HG03135 (cell line): ENCODE results near the gene ZNF439.
A peak's percentile ranks its signal among the peaks of the same experiment; 100 is the strongest.
"Not testable (repeated sequence)": the region's sequence is repeated elsewhere in the genome, so short reads cannot be mapped to it uniquely, and the experiment has no call there.

Experiments
- ATAC-seq: cut with Tn5 transposase; IDR thresholded peaks from one replicate; pipeline ENCODE4 v1.9.1; 2021; ENCODE audit warnings: mild to moderate bottlenecking, moderate library complexity; ENCODE audit not compliant: unreplicated experiment

ZNF439 gene

DNA sequence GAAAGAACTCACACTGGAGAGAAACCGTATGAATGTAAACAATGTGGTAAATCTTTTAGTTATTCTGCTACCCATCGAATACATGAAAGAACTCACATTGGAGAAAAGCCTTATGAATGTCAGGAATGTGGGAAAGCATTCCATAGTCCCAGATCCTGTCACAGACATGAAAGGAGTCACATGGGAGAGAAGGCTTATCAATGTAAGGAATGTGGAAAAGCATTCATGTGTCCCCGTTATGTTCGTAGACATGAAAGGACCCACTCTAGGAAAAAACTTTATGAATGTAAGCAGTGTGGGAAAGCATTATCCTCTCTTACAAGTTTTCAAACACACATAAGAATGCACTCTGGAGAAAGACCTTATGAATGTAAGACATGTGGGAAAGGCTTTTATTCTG lies 19.2 kb downstream of the ZNF439 start:
- ATAC-seq: not testable (repeated sequence)

DNA sequence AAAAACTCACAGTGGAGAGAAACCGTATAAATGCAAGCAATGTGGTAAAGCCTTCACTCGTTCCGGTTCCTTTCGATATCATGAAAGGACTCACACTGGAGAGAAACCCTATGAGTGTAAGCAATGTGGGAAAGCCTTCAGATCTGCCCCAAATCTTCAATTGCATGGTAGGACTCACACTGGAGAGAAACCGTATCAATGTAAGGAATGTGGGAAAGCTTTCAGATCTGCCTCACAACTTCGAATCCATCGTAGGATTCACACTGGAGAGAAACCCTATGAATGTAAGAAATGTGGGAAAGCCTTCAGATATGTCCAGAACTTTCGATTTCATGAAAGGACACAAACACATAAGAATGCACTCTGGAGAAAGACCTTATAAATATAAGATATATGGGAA lies 19.7 kb downstream of the ZNF439 start:
- no peak for ATAC-seq

DNA sequence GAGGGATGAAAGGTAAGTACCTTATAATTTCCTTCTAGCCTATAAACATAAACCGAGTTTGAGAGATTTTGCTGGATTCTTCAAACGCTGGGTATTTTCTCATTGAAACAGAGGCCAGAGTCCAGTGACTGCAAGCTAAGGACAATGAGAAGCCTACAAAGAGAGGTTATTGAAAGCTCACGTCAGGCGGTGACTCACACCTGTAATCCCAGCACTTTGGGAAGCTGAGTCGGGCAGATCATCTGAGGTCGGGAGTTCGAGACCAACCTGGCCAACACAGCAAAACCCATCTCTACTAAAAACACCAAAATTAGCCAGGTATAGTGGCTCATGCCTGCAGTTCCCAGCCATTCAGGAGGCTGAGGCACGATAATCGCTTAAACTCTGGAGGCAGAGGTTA lies 24.1 kb downstream of the ZNF439 start:
- ATAC-seq: no peak

DNA sequence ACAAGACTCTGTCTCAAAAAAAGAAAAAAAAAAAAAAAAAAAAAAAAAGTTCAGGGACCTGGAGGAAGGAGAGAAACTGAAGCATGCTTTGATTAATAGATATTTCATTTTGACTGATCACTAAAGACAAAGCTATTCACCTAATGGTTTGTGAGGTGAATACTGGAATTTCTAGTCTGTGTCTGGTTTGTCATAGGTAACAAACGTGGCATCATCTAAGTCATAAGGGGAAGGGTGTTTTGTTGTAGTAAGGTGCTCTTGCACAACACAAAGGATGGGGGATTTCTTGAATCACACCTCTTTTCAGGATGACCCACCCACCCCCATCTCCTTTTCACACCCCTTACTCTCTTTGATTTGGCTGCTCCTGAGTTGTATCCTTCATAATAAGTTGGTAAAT lies 25.2 kb downstream of the ZNF439 start:
- no peak for ATAC-seq

DNA sequence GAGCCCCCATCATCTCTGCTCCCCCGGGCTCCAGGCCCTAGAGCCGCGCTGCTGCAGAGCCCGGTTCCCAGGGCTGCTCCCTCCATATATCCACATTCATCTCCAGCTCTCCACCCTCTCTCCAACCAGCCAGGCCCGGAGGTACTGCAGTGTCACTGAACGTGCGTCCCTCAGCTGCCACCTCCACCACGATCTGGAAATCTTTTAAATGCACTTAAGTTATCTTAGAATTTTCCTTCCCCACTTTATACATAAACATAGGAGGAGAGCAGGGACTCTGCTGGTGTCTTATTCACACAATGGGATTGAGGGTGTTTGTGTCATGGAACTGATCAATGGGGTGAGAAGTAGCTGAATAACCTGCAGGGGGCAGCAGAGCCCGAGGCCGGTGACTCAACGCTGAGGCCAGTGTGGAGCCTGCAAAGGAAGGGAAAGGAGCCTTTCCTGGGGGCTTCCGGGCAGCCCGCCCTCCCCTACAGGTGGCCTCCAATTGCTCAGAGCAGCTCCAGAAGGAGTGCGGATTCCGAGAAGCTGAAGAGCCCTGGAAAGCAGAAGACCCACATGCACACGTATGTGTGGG lies 31.3 kb downstream of the ZNF439 start:
- not testable (repeated sequence) for ATAC-seq

DNA sequence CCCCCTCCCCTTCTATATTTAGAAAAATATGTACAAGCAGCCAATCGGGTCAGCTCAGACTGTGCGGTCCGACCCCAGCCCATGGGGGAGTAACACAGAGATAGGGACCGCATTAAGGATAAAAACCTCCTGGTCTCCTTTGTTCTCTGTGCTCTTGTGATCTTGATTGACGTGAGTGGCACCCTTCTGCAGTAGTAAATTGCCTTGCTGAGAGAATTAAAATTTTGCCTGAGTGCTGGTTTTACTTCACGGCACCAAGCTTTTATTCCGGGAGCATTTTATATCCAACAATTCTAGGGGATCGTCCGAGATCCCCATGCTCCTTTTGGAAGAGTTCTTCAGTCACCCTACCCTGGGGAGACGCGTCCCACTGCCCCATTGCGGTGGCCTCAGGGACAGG lies 32.1 kb downstream of the ZNF439 start:
- ATAC-seq: no peak

DNA sequence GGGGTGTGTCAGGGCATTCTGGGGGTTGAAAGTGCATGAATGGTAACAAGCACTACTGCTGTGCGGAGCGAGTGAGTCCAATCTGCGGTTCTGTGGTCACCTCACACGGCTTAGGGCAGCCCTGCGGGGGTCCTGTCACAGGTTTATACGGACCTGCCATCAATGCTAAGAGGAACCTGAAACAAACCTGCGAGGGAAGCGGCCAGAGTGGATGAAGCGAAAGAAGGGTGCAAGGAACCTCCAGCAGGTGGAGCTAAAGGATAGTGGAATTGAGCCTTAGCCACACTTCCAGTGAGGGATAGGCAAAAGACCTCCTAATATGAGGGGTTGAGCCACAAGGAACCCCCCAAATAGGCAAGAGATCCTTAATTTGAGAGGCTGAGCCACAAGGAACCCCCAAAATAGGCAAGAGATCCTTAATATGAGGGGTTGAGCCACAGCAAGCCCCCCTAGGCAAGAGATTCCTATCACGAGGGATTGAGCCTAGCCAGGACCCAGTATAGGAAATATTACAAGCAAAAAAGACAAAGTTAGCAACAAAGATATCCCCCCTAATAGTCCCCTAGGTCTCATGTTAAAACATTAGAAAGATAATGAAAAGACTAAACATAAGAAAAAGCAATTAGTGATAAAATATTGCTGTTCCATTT lies 32.8 kb downstream of the ZNF439 start:
- ATAC-seq: no peak

DNA sequence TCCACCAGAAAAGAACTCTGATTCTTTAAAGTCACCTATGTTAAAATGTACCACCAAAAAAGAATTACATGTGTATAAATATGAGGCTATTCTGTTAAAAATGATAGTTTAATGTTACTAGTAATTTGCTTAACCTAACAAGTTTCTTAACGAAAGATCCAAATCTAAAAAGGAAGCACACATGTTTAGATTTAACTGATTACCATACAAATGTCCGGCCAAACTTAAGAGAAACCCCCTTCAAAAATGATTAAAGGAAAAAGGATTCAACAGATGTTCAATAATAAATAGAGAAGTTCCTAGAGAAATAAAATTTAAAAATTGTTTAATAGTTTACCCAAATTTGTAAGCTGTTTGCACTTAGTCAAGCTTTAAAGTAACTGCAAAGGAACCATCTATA lies 34.1 kb downstream of the ZNF439 start:
- no peak for ATAC-seq

DNA sequence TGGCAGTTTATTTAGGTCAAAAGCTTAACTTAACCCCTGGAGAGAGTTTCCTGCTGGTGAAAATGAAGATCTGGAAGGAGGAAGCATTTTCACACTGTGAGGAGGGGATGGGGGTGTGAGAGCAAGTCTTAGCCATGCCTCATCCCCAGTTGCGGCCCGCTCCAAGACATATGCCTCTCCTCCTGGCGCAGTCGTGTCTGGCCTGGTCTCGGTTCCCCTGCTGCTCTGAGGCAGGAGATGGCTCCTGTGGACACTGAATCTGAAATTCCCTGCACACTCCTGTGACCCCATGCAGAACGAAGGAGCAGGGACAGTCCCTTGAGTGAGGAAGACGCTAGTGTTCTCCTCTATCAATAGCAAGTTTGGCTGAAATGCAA lies 38.7 kb downstream of the ZNF439 start:
- peak; percentile 16 for ATAC-seq

DNA sequence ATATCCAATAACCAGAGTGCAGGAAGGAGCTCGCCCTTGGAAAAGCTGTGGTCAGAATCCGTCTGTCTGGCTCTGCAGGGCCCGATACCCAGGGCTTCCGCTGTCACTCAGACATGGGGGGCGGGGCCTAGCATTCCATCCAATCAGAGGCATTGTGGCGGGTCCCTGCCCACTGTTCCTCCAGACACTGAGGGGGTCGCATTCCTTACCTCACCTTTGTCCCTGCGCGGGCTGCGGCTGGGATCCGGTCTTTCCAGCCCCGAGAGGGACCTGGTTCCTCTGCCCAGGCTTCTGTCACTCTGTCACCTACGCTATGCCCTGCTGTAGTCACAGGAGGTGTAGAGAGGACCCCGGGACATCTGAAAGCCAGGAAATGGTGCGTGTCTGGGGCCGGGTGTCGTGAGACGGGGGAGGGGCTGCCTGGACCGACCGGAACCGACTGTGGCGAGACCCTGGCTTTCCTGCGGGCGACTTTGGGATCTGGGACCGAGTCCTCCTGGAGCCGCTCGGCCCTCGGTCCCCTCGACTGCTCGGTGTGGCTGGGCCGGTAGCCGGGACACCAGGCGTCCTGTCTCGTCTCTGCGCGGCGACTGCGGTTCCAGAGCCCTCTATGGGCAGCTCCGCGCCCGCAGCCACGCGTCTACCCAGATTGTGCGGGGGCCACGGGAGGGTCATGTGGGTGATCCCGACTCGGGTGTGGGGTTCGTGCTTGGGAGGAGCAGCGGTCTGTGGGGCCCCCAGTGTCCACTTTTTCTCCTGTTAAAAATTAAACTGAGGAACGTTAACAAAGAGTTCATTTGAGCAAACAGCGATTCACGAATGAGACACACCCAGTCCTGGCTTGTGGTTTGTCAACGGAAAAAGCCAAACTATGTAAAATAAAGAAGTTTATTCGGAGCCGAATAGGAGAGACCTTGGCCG lies 39.3 kb downstream of the ZNF439 start, which contains the start of gene ZNF69:
ZNF69 (plus strand) TSS at position 172 of the 921 bp plus-strand sequence; CDS start at position 314, 142 bp downstream.
- ATAC-seq: peak; percentile 57

DNA sequence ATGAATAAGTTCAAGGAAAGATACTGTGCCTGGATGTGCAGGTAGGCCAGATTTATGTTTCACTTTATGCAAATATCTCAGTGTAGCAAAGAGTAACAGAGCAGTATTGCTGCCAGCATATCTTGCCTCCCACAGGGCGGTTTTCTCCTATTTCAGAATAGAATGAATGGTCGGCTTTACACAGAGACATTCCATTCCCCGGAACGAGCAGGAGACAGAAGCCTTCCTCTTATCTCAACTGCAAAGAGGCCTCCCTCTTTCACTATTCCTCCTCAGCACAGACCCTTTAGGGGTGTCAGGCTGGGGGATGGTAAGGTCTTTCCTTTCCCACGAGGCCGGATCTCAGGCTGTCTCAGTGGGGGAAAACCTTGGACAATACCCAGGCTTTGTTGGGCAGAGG lies 41.4 kb downstream of the ZNF439 start:
- ATAC-seq: not testable (repeated sequence)

DNA sequence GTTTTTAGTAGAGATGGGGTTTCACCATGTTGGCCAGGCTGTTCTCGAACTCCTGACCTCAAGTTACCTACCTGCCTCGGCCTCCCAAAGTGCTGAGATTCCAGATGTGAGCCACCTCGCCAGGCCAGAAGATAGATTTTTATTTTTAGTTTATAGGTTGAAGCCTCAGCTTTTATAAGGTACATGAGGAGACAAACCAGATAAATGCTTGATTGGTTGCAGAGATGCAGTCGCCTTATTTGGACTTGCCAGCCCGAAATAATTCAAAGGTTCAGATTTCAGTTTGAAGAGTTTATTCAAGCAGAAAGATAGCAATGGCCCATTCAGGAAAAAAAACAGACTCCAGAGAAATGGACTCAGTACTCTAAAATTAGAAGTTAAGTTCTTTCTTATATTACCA lies 42.1 kb downstream of the ZNF439 start:
- ATAC-seq: no peak

DNA sequence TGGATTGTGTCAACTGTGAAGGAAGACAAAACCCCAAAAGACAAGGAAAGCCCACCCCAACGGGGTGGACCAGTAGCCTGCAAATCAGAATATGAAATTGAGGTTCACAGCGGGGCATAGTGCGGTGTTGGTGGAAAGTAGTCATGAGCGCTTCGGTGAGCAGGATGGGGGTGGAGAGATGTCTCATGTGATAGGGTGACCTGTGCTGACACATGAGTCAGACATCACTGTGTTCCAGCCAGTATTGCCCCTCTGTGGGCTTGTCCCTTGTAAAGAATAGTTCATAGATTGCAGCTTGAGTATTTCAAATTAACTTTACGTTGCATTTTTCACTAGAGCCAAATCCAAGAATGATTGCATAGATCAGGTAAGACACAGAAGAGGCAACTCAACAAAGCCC lies 46.3 kb downstream of the ZNF439 start:
- no peak for ATAC-seq

DNA sequence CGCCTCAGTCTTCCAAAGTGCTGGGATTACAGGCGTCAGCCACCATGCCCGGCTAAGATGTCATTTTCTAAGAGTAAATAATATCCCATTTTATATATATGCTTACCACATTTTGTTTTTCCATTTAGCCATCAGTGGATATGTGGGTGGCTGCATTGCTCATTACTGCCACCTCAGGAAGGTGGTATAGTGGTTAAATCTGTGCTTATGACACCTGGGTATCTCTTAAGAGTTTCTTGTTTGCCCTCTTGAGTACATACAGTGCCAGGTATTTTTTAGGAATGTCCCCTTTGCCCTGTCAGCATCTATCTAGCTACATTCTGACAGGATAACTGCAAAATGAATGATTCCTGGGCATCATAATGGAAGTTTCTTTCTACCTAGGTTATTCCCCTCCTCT lies 53.7 kb downstream of the ZNF439 start:
- no peak for ATAC-seq

DNA sequence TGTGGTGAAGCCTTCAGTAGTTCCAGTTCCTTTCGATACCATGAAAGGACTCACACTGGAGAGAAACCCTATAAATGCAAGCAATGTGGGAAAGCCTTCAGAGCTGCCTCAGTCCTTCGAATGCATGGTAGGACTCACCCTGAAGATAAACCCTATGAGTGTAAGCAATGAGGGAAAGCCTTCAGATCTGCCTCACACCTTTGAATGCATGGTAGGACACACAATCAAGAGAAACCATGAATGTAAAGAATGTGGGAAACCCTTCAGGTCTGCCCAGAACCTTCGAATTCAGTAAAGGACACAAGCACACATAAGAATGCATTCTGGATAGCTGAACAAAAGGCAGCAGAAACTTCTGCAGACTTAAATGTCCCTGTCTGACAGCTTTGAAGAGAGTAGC lies 57.4 kb downstream of the ZNF439 start:
- ATAC-seq: no peak

DNA sequence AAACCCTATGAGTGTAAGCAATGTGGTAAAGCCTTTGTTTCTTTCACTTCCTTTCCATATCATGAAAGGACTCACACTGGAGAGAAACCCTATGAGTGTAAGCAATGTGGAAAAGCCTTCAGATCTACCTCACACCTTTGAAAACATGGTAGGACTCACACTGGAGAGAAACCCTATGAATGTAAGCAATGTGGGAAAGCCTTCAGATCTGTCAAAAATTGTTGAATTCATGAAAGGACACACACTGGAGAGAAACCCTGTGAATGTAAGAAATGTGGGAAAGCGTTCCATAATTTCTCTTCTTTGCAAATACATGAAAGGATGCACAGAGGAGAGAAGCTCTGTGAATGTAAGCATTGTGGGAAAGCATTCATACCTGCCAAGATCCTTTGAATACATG lies 63.4 kb downstream of the ZNF439 start:
- ATAC-seq: not testable (repeated sequence)

DNA sequence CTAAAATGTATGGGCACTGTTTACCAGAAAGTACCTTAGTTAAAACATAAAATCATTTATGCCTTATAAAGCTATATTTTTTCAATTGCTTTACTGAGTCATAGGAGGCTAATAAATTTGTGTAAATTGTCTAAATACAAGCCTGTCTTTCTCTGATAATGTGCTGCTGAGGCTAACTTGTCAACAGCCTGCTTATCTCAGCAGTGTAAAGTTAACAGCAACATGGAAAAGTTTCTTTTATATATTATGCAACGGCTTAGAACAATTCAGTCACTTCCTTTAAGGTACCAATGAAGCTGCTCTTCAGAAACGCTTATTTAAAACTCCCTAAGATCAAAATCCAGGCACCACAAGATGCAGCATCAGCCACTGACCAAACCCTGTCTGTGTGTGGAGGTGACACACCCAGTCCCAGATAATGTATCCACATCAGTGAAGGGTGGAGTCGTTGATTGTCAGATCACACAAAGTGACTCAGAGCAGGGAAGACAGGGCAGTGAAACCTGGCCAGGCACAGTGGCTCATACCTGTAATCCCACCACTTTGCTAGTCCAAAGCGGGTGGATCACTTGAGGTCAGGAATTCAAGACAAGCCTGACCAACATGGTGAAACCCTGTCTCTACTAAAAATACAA lies 66.0 kb downstream of the ZNF439 start:
- ATAC-seq: not testable (repeated sequence)
